GM21717 (cell line): Measurements from ENCODE around the gene ZNF738.

Source experiments
- ATAC-seq: cut with Tn5 transposase; IDR thresholded peaks from one replicate; pipeline ENCODE4 v1.9.1; 2021; ENCODE audit warnings: mild to moderate bottlenecking, moderate library complexity; ENCODE audit not compliant: unreplicated experiment

ZNF738 gene

DNA sequence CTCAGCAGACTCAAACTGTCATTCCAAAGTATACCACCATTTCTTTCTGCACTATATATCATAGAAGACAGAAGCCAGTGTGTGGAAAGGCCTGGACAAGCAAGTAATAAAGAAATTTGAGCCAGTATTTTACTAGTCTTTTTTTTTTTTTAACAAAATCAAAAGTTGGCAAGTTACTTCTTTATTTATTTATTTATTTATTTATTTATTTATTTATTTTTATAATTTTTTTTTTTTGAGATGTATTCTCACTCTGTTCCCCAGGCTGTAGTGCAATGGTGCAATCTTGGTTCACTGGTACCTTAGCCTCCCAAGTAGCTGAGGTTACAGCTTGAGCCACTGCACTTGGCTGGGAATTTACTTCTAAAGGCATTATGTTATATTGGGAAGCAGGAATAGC lies 63.4 kb downstream of the ZNF738 start:
- ATAC-seq: no peak

DNA sequence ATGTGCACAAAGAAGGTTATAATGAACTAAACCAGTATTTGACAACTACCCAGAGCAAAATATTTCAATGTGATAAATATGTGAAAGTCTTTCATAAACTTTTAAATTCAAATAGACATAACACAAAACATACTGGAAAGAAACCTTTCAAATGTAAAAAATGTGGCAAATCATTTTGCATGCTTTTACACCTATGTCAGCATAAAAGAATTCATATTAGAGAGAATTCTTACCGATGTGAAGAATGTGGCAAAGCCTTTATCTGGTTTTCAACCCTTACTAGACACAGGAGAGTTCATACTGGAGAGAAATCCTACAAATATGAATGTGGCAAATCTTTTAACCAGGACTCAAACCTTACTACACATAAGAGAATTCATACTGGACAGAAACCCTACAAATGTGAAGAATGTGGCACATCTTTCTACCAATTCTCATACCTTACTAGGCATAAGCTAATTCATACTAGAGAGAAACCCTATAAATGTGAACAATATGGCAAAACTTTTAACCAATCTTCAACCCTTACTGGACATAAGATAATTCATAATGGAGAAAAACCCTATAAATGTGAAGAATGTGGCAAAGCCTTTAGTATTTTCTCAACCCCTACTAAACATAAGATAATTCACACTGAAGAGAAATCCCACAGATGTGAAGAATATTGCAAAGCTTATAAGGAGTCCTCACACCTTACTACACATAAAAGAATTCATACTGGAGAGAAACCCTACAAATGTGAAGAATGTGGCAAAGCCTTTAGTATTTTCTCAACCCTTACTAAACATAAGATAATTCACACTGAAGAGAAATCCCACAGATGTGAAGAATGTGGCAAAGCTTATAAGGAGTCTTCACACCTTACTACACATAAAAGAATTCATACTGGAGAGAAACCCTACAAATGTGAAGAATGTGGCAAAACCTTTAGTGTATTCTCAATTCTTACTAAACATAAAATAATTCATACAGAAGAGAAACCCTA lies 64.5 kb downstream of the ZNF738 start:
- no peak for ATAC-seq
